KMS-11 (cell line): Measurements from ENCODE around the gene KCNQ1.

ENCODE experiments used
- H2AFZ ChIP-seq: fragments of 200-600 bp; sonication (generic); 2 replicates; pipeline ENCODE4 v1.6.1; 2016; ENCODE audit warnings: antibody characterized with exemption, mixed run types, low read depth
- H3K27ac ChIP-seq: fragments of 200-600 bp; sonication (generic); 2 replicates; pipeline ENCODE4 v1.6.1; 2016; ENCODE audit warnings: mild to moderate bottlenecking, mixed run types
- H3K27me3 ChIP-seq: fragments of 200-600 bp; sonication (generic); 2 replicates; pipeline ENCODE4 v1.6.1; 2017; ENCODE audit warnings: mild to moderate bottlenecking, low read depth, mixed run types, moderate library complexity; ENCODE audit not compliant: insufficient read depth
- H3K36me3 ChIP-seq: fragments of 200-600 bp; sonication (generic); 2 replicates; pipeline ENCODE4 v1.6.1; 2017; ENCODE audit warnings: mild to moderate bottlenecking, mixed run types; ENCODE audit not compliant: insufficient read depth
- H3K4me1 ChIP-seq: fragments of 200-600 bp; sonication (generic); 2 replicates; pipeline ENCODE4 v1.6.1; 2016; ENCODE audit warnings: mild to moderate bottlenecking, low read depth, mixed run types; ENCODE audit not compliant: poor library complexity, severe bottlenecking
- H3K4me2 ChIP-seq: fragments of 200-600 bp; sonication (generic); 2 replicates; pipeline ENCODE4 v1.7.0; 2016; ENCODE audit warnings: mild to moderate bottlenecking, mixed run types
- H3K4me3 ChIP-seq: fragments of 200-600 bp; sonication (generic); IDR thresholded peaks from 2 replicates; pipeline ENCODE4 v1.6.1; 2017; ENCODE audit warnings: low read depth, low read length, mixed read lengths; ENCODE audit not compliant: insufficient read depth
- H3K79me2 ChIP-seq: fragments of 200-600 bp; sonication (generic); 2 replicates; pipeline ENCODE4 v1.6.1; 2016; ENCODE audit warnings: low read depth, mixed run types; ENCODE audit not compliant: insufficient read depth
- H3K9ac ChIP-seq: fragments of 200-600 bp; sonication (generic); 2 replicates; pipeline ENCODE4 v1.6.1; 2016; ENCODE audit warnings: mild to moderate bottlenecking, mixed run types
- H4K20me1 ChIP-seq: fragments of 200-600 bp; sonication (generic); 2 replicates; pipeline ENCODE4 v1.6.1; 2016; ENCODE audit warnings: mild to moderate bottlenecking, mixed run types; ENCODE audit not compliant: insufficient read depth
- TF ChIP-seq, protein P1 (sequence below): fragments of 200-600 bp; sonication (generic); conservative IDR thresholded peaks from 2 replicates; pipeline ENCODE4 v1.6.1; 2017; ENCODE audit warnings: low read depth, mild to moderate bottlenecking, antibody characterized with exemption, low read length, moderate library complexity, mixed read lengths

Gene KCNQ1

GRCh38 chr11:2657697-2658284 is 213.0 kb downstream of the KCNQ1 start:
- TF ChIP-seq, protein P1, sequence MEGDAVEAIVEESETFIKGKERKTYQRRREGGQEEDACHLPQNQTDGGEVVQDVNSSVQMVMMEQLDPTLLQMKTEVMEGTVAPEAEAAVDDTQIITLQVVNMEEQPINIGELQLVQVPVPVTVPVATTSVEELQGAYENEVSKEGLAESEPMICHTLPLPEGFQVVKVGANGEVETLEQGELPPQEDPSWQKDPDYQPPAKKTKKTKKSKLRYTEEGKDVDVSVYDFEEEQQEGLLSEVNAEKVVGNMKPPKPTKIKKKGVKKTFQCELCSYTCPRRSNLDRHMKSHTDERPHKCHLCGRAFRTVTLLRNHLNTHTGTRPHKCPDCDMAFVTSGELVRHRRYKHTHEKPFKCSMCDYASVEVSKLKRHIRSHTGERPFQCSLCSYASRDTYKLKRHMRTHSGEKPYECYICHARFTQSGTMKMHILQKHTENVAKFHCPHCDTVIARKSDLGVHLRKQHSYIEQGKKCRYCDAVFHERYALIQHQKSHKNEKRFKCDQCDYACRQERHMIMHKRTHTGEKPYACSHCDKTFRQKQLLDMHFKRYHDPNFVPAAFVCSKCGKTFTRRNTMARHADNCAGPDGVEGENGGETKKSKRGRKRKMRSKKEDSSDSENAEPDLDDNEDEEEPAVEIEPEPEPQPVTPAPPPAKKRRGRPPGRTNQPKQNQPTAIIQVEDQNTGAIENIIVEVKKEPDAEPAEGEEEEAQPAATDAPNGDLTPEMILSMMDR, result no peak
- Histone ChIP-seq H3K4me1 (no peaks in the 10 kb centered on the region), H3K4me3 (no peak overlapping the region), H4K20me1 (no peaks in the 10 kb centered on the region), H3K79me2 (no peaks in the 10 kb centered on the region), H3K27ac (no peak overlapping the region), H3K4me2 (no peak overlapping the region), H3K9ac (no peak overlapping the region), H3K36me3 (no peaks in the 10 kb centered on the region), H3K27me3 (no peaks in the 10 kb centered on the region), H2AFZ (no peak overlapping the region)

DNA sequence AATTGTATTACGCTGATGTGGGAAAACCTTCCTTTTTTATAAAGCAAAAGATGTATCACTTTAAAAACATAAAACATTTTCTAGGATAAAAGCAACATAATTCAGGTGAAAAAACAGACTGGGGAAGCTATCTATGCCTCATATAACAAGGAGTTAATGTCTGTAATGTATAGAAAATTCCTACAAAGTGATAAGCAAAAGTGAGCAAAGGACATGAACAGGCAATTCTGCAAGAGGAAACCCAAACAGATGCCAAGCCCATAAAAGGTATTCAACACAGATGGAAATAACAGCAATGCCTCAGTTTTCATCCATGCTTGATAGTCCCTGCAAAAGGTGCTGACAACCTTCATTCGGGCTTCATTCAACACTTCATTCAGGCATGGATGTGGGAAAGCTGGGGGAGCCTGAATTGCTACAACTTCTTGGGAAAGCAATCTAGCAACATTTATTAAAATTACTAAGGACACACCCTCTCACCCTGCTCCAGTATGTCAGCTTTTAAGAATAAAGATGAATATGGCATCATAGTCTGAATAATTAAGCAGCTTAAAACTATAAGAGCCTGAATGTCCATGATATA is 215.6 kb downstream of the KCNQ1 start:
- H3K4me2 ChIP-seq, result no peak overlapping the region
- no peak overlapping the region for H3K4me3 ChIP-seq
- H3K27ac ChIP-seq, result no peak overlapping the region
- no peaks in the 10 kb centered on the region for H4K20me1 ChIP-seq
- no peaks in the 10 kb centered on the region for H3K4me1 ChIP-seq
- no peaks in the 10 kb centered on the region for H3K79me2 ChIP-seq
- H2AFZ ChIP-seq, result no peak overlapping the region
- H3K36me3 ChIP-seq, result no peaks in the 10 kb centered on the region
- no peaks in the 10 kb centered on the region for H3K27me3 ChIP-seq
- H3K9ac ChIP-seq, result no peak overlapping the region
- TF ChIP-seq, protein P1, result no peak

GRCh38 chr11:2661173-2662023 is 216.6 kb downstream of the KCNQ1 start:
- H2AFZ ChIP-seq, result no peak overlapping the region
- no peaks in the 10 kb centered on the region for H3K36me3 ChIP-seq
- no peak overlapping the region for H3K27ac ChIP-seq
- H3K4me2 ChIP-seq, result no peak overlapping the region
- no peaks in the 10 kb centered on the region for H4K20me1 ChIP-seq
- no peak overlapping the region for H3K9ac ChIP-seq
- no peaks in the 10 kb centered on the region for H3K4me1 ChIP-seq
- TF ChIP-seq, protein P1, result no peak
- H3K4me3 ChIP-seq, result no peak overlapping the region
- H3K27me3 ChIP-seq, result no peaks in the 10 kb centered on the region
- no peaks in the 10 kb centered on the region for H3K79me2 ChIP-seq

DNA sequence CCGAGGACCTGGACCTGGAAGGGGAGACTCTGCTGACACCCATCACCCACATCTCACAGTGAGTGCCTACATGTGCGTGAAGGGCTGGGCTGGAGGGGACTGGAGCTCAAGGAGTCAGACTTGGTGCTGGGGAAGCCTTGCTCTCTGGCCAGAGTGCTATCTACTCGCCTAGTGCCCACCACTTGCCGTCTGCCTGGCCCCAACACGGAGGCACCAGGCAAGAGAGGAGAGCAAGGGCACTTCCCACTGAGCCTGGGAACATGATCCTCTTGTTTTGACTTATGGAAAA is 217.2 kb downstream of the KCNQ1 start:
- no peak overlapping the region for H3K27ac ChIP-seq
- no peak overlapping the region for H2AFZ ChIP-seq
- no peaks in the 10 kb centered on the region for H3K27me3 ChIP-seq
- H3K4me2 ChIP-seq, result no peak overlapping the region
- no peaks in the 10 kb centered on the region for H3K36me3 ChIP-seq
- H3K79me2 ChIP-seq, result no peaks in the 10 kb centered on the region
- no peak overlapping the region for H3K9ac ChIP-seq
- no peak overlapping the region for H3K4me3 ChIP-seq
- TF ChIP-seq, protein P1, result no peak
- H4K20me1 ChIP-seq, result no peaks in the 10 kb centered on the region
- H3K4me1 ChIP-seq, result no peaks in the 10 kb centered on the region
